ENCODE data around the gene PDILT.

GRCh38 chr16:20382202-20382948 lies 22.2 kb downstream of the PDILT start:
- no peak for TF ChIP-seq POLR2A (IDR thresholded peaks at IDR 0.05; ENCODE audit: low read length)
- no peak for TF ChIP-seq GATA1 (IDR thresholded peaks at IDR 0.05; ENCODE audit: low read depth, low read length)
